Activated CD8-positive, alpha-beta memory T cell treated with anti-CD3 and anti-CD28 coated beads, Interleukin-2, amount 10 ng/mL, durations not matched to agents 7 days and 5 days (primary cell): ENCODE results near the gene MELK. TPM values are rescaled to one million over a fixed set of nuclear protein-coding genes. Genes with fewer than 3 reads are reported as not detected.
A peak's percentile ranks its signal among the peaks of the same experiment; 100 is the strongest.
"Not testable (repeated sequence)": the region's sequence is repeated elsewhere in the genome, so short reads cannot be mapped to it uniquely, and the experiment has no call there.

Experiments
- ATAC-seq: fragments of 150-1000 bp; cut with Tn5 transposase; one replicate; pipeline ENCODE4 v1.10.0; 2021; ENCODE audit warnings: moderate library complexity
- CTCF ChIA-PET: fragments of 350-600 bp; sonication (Branson Sonifier 250); formaldehyde crosslinking; loops from one replicate; lab custom pipeline; 2021; ENCODE audit warnings: antibody characterized with exemption; lab: Charles Lee
- DNase-seq: peaks from one replicate; pipeline ENCODE4 v3.0.0-alpha.2; 2020
- H3K27ac Mint-ChIP-seq: one replicate; pipeline ENCODE4 v1.8.0; 2021; ENCODE audit warnings: mild to moderate bottlenecking, mixed read lengths
- H3K27me3 Mint-ChIP-seq: one replicate; pipeline ENCODE4 v1.8.0; 2021; ENCODE audit warnings: mixed read lengths
- H3K36me3 Mint-ChIP-seq: one replicate; pipeline ENCODE4 v1.8.0; 2021; ENCODE audit warnings: mild to moderate bottlenecking, mixed read lengths
- H3K4me1 Mint-ChIP-seq: one replicate; pipeline ENCODE4 v1.8.0; 2021; ENCODE audit warnings: mixed read lengths
- H3K4me3 Mint-ChIP-seq: one replicate; pipeline ENCODE4 v1.8.0; 2021; ENCODE audit warnings: mild to moderate bottlenecking, moderate library complexity, mixed read lengths
- H3K9me3 Mint-ChIP-seq: one replicate; pipeline ENCODE4 v1.8.0; 2022; ENCODE audit warnings: low read depth, mixed read lengths
- total RNA-seq, 2 experiments: library from RNA; stranded (reverse); gene quantifications; one replicate each; pipeline ENCODE4 v1.2.3, GENCODE V29; 2021

The MELK gene
- 10 to 100 TPM; 69.6 to 80.4 TPM for total RNA-seq

- H3K27ac Mint-ChIP-seq, result peak within 1 kb of the TSS; percentile 81
- no peaks in the 10 kb centered on the region for H3K9me3 Mint-ChIP-seq
- DNase-seq, result peak; percentile 89
- CTCF ChIA-PET, result interaction anchor here (0.8 kb wide), 1 partner anchor 173 kb away, joined by 3 read pairs; the partner anchor contains the start of gene RNF38
- peaks cover 38% of the 10 kb centered on the region for H3K4me1 Mint-ChIP-seq
- H3K4me3 Mint-ChIP-seq, result peak within 1 kb of the TSS; percentile 98
- ATAC-seq, result peak; percentile 86
- peaks cover 9% of the 10 kb centered on the region for H3K27me3 Mint-ChIP-seq
- H3K36me3 Mint-ChIP-seq, result peaks cover 31% of the 10 kb centered on the region
Observed at GRCh38 chr9:36572515-36573418, at the start of gene MELK. TSS of gene MELK (plus strand) at chr9:36572895. CDS start at chr9:36581682, 8,787 bp downstream.

- CTCF ChIA-PET, result no interaction called here
- Mint-ChIP-seq H3K27me3 (peaks cover 16% of the 10 kb centered on the region), H3K4me1 (no peaks in the 10 kb centered on the region), H3K4me3 (no peak overlapping the region), H3K27ac (no peak overlapping the region), H3K9me3 (no peaks in the 10 kb centered on the region), H3K36me3 (no peaks in the 10 kb centered on the region)
- DNase-seq, result no peak
- ATAC-seq, result no peak
Observed at GRCh38 chr9:36530224-36530623, 42.5 kb upstream of the MELK start.

- no peaks in the 10 kb centered on the region for H3K36me3 Mint-ChIP-seq
- no peak overlapping the region for H3K27ac Mint-ChIP-seq
- CTCF ChIA-PET, result interaction anchor here (1.1 to 1.3 kb wide), 2 partner anchors 19 to 101 kb away, joined by 3 read pairs; no protein-coding TSS in a partner anchor
Observed at GRCh38 chr9:36532353-36532752, 40.3 kb upstream of the MELK start.

DNA sequence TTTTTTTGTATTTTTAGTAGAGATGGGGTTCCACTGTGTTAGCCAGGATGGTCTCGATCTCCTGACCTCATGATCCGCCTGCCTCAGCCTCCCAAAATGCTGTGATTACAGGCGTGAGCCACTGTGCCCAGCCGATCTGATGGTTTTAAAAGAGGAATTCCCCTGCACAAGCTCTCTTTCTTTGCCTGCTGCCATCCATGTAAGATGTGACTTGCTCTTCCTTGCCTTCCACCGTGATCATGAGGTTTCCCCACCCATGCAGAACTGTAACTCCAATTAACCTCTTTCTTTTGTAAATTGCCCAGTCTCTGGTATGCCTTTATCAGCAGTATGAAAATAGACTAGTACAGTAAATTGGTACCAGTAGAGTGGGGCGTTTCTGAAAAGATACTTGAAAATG lies 39.0 kb upstream of the MELK start:
- not testable (repeated sequence) for H3K4me1 Mint-ChIP-seq, H3K36me3 Mint-ChIP-seq, H3K9me3 Mint-ChIP-seq, ATAC-seq, H3K27ac Mint-ChIP-seq, H3K27me3 Mint-ChIP-seq, H3K4me3 Mint-ChIP-seq, DNase-seq
- CTCF ChIA-PET, result interaction anchor here (1.3 kb wide), 1 partner anchor 99 kb away, joined by 3 read pairs; no protein-coding TSS in a partner anchor

More at GRCh38 chr9:36532353-36532752, 40.3 kb upstream of the MELK start:
- no peaks in the 10 kb centered on the region for H3K9me3 Mint-ChIP-seq
- DNase-seq (no peak), ATAC-seq (no peak)
- H3K27me3 Mint-ChIP-seq, result peaks cover 7% of the 10 kb centered on the region
- H3K4me3 Mint-ChIP-seq, result no peak overlapping the region
- H3K4me1 Mint-ChIP-seq, result no peaks in the 10 kb centered on the region

DNA sequence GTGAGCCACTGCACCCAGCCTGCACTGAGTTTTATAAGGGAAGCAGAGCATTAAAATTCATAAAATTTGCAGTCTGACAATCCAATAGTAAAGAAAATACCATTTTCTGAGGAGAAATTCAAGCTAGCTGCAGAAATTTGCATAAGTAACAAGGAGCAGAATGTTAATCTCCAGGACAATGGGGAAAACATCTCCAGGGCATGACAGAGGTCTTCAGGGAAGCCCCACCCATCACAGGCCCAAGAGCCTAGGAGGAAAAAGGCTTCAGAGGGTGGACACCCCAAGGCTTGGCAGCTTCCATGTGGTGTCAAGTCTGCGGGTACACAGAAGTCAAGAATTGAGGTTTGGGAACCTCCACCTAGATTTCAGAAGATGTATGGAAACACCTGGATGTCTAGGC lies 37.6 kb upstream of the MELK start:
- H3K9me3 Mint-ChIP-seq, result no peaks in the 10 kb centered on the region
- H3K27me3 Mint-ChIP-seq, result peaks cover 7% of the 10 kb centered on the region
- no peak overlapping the region for H3K27ac Mint-ChIP-seq
- H3K4me3 Mint-ChIP-seq, result no peak overlapping the region
- DNase-seq (no peak), ATAC-seq (no peak)
- H3K36me3 Mint-ChIP-seq, result no peaks in the 10 kb centered on the region
- CTCF ChIA-PET, result no interaction called here
- peaks cover 8% of the 10 kb centered on the region for H3K4me1 Mint-ChIP-seq

- Mint-ChIP-seq H3K9me3 (no peaks in the 10 kb centered on the region), H3K27me3 (peaks cover 7% of the 10 kb centered on the region), H3K4me1 (peaks cover 13% of the 10 kb centered on the region), H3K36me3 (no peaks in the 10 kb centered on the region), H3K27ac (no peak overlapping the region), H3K4me3 (no peak overlapping the region)
- ATAC-seq (no peak), DNase-seq (no peak)
- CTCF ChIA-PET, result no interaction called here
Observed at GRCh38 chr9:36537861-36538260, 34.8 kb upstream of the MELK start.

DNA sequence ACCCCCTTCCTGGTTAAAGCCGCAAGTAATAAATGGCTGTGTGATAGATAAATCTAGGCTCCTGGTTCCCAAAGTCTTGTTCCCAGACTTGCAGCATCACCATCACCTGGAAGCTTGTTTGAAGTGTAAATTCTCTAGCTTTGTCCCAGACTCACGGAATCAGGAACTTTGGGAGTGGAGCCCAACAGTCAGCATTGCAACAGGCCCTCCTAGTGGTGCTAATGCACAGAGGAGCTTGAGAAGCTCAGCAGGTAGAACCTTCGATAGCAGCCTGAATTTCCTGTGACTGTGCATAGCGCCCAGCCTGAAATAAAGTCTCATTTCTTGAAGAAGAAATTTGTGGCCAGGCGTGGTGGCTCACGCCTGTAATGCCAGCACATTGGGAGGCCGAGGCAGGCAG lies 30.3 kb upstream of the MELK start:
- H3K4me3 Mint-ChIP-seq, result no peak overlapping the region
- peaks cover 13% of the 10 kb centered on the region for H3K4me1 Mint-ChIP-seq
- DNase-seq, result no peak
- no peak overlapping the region for H3K27ac Mint-ChIP-seq
- CTCF ChIA-PET, result interaction anchor here (1.4 kb wide), 1 partner anchor 13 kb away, joined by 7 read pairs; no protein-coding TSS in a partner anchor
- no peaks in the 10 kb centered on the region for H3K36me3 Mint-ChIP-seq
- H3K27me3 Mint-ChIP-seq, result peaks cover 3% of the 10 kb centered on the region
- no peaks in the 10 kb centered on the region for H3K9me3 Mint-ChIP-seq
- no peak for ATAC-seq

DNA sequence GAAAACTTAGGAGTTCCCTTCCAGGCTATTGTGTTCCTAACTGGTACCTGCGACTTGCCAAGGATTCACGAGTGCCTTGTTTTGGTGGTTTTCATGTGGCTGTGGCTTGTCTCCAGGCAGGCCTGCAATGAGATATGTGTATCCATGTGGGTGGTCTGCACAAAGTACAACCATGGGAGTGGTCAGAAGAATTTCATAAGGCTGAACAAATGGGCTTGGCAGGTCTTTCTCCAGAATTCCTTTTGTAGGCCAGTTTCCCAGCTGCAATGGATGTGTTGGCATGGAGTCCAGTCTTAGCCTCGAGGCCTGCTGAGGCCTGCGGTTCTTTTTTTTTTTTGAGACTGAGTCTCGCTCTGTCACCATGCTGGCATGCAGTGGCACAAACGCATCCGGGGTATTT lies 28.8 kb upstream of the MELK start:
- no peaks in the 10 kb centered on the region for H3K36me3 Mint-ChIP-seq
- H3K9me3 Mint-ChIP-seq, result no peaks in the 10 kb centered on the region
- no peak for DNase-seq
- peaks cover 18% of the 10 kb centered on the region for H3K27me3 Mint-ChIP-seq
- H3K4me3 Mint-ChIP-seq, result no peak overlapping the region
- H3K27ac Mint-ChIP-seq, result no peak overlapping the region
- no peak for ATAC-seq
- CTCF ChIA-PET, result no interaction called here
- peaks cover 12% of the 10 kb centered on the region for H3K4me1 Mint-ChIP-seq

GRCh38 chr9:36547598-36547997 lies 25.1 kb upstream of the MELK start:
- ATAC-seq, result no peak
- Mint-ChIP-seq H3K27me3 (peaks cover 22% of the 10 kb centered on the region), H3K27ac (no peak overlapping the region), H3K4me3 (no peak overlapping the region), H3K9me3 (no peaks in the 10 kb centered on the region), H3K4me1 (peaks cover 12% of the 10 kb centered on the region), H3K36me3 (no peaks in the 10 kb centered on the region)
- no peak for DNase-seq
- CTCF ChIA-PET, result interaction anchor here (1.4 to 2.3 kb wide), 2 partner anchors 8 to 140 kb away, joined by 8 read pairs; no protein-coding TSS in a partner anchor

- peaks cover 12% of the 10 kb centered on the region for H3K4me1 Mint-ChIP-seq
- no peak overlapping the region for H3K27ac Mint-ChIP-seq
Observed at GRCh38 chr9:36548454-36548853, 24.2 kb upstream of the MELK start.

GRCh38 chr9:36550135-36550534 lies 22.6 kb upstream of the MELK start:
- Mint-ChIP-seq H3K4me3 (no peak overlapping the region), H3K36me3 (no peaks in the 10 kb centered on the region), H3K4me1 (peaks cover 12% of the 10 kb centered on the region), H3K27ac (no peak overlapping the region), H3K27me3 (peaks cover 22% of the 10 kb centered on the region), H3K9me3 (no peaks in the 10 kb centered on the region)
- CTCF ChIA-PET, result interaction anchor here (1.0 to 1.4 kb wide), 3 partner anchors 27 to 146 kb away, joined by 3 to 8 read pairs (median 3); no protein-coding TSS in a partner anchor
- ATAC-seq, result no peak
- DNase-seq, result no peak

More at GRCh38 chr9:36548454-36548853, 24.2 kb upstream of the MELK start:
- Mint-ChIP-seq H3K9me3 (no peaks in the 10 kb centered on the region), H3K4me3 (no peak overlapping the region), H3K36me3 (no peaks in the 10 kb centered on the region), H3K27me3 (peaks cover 22% of the 10 kb centered on the region)
- no peak for DNase-seq
- CTCF ChIA-PET, result interaction anchor here (2.3 kb wide), 1 partner anchor 141 kb away, joined by 8 read pairs; no protein-coding TSS in a partner anchor
- no peak for ATAC-seq

DNA sequence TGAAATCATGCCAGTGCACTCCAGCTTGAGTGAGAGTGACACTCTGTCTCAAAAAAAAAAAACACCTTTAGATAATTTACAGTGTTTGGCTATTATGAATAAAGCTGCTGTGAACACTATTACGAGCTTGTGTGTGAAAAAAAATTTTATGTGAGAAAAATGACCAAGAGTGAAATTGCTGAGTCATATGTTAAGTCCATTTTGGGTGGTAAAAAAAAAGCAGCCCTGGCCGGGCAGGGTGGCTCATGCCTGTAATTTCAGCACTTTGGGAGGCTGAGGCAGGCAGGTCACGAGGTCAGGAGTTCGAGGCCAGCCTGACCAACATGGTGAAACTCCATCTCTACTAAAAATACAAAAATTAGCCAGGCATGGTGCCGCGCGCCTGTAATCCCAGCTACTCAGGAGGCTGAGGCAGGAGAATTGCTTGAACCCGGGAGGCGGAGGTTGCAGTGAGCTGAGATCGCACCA lies 22.0 kb upstream of the MELK start:
- peaks cover 12% of the 10 kb centered on the region for H3K4me1 Mint-ChIP-seq
- H3K4me3 Mint-ChIP-seq, H3K27ac Mint-ChIP-seq, DNase-seq, H3K36me3 Mint-ChIP-seq, H3K9me3 Mint-ChIP-seq: not testable (repeated sequence)
- ATAC-seq, result peak; percentile 36
- CTCF ChIA-PET, result interaction anchor here (1.0 to 1.4 kb wide), 4 partner anchors 27 to 146 kb away, joined by 3 to 8 read pairs (median 4); no protein-coding TSS in a partner anchor
- peaks cover 22% of the 10 kb centered on the region for H3K27me3 Mint-ChIP-seq

GRCh38 chr9:36551129-36551528 lies 21.6 kb upstream of the MELK start:
- Mint-ChIP-seq H3K9me3 (no peaks in the 10 kb centered on the region), H3K4me3 (no peak overlapping the region), H3K27ac (no peak overlapping the region), H3K36me3 (no peaks in the 10 kb centered on the region), H3K27me3 (peaks cover 22% of the 10 kb centered on the region), H3K4me1 (peaks cover 14% of the 10 kb centered on the region)
- no peak for DNase-seq
- CTCF ChIA-PET, result interaction anchor here (0.9 to 11.7 kb wide), 7 partner anchors 18 to 147 kb away, joined by 3 to 169 read pairs (median 3); no protein-coding TSS in a partner anchor
- ATAC-seq, result no peak
